Fibroblast of villous mesenchyme (primary cell): Measurements from ENCODE around the gene RFPL2. TPM values are rescaled to one million over a fixed set of nuclear protein-coding genes. Genes with fewer than 3 reads are reported as not detected.

ENCODE experiments used
- DNase-seq: peaks from one replicate; pipeline ENCODE4 v3.0.0-alpha.2; 2010; ENCODE audit warnings: low read depth
- H3K4me3 ChIP-seq: 2 replicates; pipeline ENCODE4 v1.5.1; 2011; ENCODE audit warnings: low read depth, mild to moderate bottlenecking, low read length
- total RNA-seq: library from RNA; depleted of rRNA; stranded (reverse); fragments of >200 nt; gene quantifications from 2 replicates; pipeline ENCODE4 v1.2.3, GENCODE V29; 2012
- TF ChIP-seq, protein P1 (sequence below): IDR thresholded peaks from 2 replicates; pipeline ENCODE4 v1.5.1; 2012; ENCODE audit warnings: low read depth, mild to moderate bottlenecking, low read length; ENCODE audit not compliant: insufficient read depth

RFPL2 gene
- total RNA-seq, 1 donor: not detected

DNA sequence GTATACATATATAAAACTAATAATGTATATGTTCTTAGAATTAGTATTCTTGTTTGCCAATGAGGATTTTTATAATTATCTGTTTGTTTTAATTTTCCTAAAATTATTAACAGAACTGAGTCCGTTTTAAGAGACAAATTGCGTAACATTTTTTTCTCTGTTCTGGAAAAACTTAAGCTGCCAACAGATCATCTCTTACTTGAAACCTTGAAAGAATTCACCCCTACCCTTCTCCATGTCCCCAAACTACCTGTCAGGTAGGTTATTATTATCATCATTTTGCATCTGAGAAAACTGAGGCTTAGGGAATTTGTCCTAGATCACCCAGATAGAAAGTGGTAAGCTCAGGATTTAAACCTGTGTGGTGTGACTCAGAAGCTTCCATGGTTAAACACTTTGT, 35.6 kb upstream of the RFPL2 start:
- TF ChIP-seq, protein P1, sequence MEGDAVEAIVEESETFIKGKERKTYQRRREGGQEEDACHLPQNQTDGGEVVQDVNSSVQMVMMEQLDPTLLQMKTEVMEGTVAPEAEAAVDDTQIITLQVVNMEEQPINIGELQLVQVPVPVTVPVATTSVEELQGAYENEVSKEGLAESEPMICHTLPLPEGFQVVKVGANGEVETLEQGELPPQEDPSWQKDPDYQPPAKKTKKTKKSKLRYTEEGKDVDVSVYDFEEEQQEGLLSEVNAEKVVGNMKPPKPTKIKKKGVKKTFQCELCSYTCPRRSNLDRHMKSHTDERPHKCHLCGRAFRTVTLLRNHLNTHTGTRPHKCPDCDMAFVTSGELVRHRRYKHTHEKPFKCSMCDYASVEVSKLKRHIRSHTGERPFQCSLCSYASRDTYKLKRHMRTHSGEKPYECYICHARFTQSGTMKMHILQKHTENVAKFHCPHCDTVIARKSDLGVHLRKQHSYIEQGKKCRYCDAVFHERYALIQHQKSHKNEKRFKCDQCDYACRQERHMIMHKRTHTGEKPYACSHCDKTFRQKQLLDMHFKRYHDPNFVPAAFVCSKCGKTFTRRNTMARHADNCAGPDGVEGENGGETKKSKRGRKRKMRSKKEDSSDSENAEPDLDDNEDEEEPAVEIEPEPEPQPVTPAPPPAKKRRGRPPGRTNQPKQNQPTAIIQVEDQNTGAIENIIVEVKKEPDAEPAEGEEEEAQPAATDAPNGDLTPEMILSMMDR: no peak
- no peak for DNase-seq
- no peak overlapping the region for H3K4me3 ChIP-seq

DNA sequence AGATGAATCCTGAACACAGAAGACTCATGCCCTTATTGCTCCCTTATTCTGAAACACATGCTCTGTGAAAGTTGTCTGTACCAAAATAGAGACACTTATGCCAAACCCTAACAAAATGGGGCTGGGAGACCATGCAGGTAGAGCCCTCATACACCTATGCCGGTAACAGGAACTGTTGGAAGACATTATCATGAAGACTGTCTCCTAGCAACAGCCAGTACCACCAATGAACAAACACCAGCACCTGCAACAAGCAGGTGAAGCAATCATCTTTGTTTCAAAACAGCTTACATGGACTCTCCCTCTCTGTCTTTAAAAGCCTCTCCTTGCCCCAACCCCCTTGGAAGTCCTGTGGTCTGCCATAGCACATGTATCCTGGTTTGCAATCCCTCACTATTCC, 33.0 kb upstream of the RFPL2 start:
- no peak for DNase-seq
- TF ChIP-seq, protein P1: no peak
- H3K4me3 ChIP-seq: no peak overlapping the region

DNA sequence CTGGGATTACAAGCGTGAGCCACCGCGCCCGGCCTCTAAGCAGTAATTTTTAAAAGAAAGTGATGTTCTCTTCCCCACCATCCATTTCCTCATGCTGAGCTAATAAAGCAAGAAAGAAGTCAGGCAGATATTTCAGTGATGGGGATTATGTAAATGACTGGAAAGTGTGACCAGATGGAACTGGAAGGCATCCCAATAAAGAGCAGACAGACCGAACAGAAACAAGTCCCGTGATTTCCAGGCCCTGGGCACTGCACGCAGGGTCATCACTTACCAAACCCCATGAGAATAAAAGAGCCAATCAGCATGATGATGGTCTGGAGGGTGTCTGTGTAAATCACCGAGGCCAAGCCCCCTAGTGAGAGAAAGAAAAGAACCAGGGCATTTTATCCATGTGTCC, 32.1 kb upstream of the RFPL2 start:
- no peak for DNase-seq
- no peak overlapping the region for H3K4me3 ChIP-seq
- TF ChIP-seq, protein P1: no peak

DNA sequence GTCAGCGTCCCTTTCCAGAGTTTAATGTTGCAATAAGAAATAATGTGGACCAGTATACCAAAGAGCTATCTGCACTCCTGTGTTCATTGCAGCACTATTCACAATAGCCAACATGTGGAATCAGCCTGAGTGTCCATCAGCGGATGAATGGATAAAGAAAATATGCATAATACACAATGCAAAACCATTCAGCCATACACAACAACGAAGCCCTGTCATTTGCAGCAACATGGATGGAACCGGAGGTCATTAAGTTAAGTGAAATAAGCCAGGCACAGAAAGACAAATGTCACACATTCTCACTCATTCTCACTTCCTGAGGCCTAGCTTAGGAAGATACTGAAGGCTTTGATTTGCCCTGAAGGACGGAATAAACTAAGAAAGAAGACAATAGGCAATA, 28.2 kb upstream of the RFPL2 start:
- DNase-seq: no peak
- TF ChIP-seq, protein P1: no peak
- H3K4me3 ChIP-seq: no peak overlapping the region

DNA sequence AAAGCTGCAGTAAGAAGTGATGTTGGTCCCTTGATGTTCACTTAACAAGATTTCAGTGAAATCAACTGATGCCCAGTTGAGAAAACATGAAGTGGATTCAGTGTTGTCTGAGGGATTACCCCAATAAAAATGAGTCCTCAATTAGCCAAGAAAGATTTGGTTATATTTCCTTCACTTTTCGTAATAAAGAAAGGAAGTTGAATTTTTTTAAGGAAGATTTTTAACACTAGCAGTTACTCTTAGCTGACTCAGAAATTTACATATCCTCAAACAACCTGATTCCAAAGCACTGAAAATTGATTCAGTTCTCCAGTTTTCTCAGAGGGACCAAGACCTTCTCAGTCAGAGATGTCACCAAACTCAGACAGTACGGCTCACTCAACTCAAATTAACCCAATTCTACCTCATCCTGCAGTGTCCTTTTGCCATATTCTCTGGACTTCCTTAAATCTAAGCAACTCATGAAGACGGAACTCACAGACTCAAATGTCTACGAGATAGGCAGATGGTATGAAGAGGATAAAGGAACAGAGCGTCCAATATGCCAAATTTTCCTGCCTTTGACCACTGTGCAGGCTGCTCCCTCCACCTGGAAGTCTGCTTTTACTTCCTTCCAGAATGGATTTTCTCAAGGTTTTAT, 27.4 kb upstream of the RFPL2 start:
- H3K4me3 ChIP-seq: no peak overlapping the region
- TF ChIP-seq, protein P1: no peak
- DNase-seq: no peak

DNA sequence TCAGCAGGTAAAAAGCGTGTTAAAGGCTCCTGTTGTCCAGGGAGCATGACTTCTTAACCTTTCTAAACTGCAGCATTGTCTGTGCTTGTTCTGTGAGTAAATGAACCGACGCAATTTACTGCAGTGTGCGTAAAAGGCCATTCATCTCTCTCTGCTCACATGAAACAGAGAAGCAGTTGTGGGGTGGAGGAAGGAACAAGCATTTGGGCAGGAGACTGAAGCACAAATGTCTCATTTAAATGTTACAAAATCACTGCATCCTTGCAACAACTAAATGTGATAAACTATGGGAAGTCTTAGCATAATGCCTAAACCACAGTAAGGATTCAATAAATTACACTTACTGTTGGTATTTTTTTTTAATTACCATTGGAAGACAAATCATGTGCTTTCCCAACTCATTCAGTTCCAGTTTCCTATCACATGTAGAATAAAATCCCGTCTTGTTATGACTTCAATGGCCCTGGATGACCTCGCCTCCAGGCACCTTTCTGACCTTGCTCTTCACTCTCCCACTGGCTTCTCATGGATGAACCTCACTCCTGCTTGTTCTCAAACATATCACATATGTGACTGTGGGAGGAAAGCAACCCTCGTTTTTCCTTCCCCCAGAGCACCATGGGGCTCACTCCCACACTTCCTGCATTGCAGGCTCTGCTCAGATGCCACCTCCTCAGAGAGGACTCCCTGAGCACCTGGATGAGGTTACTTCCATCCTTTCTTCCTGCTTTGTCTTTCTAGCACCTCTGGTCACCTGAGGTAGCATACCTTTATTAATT, 21.6 kb upstream of the RFPL2 start:
- no peak overlapping the region for H3K4me3 ChIP-seq
- TF ChIP-seq, protein P1: no peak
- no peak for DNase-seq

DNA sequence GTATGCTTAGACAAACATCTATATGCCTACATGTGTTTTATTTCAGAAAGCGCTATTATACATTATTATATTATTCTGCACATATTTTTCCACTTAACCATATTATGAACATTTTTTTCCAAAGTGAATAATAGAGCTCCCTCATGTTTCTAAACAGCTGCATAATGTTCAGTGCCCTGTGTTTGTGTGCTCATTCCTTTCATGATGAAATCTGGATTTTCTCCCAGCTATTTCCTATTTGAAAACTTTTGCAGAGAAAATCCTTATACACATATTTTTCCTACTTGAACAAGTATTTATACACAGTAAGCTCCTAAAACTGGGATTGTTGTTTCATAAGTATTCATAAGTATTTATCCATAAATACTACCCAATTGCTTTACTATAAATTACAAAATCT, 18.1 kb upstream of the RFPL2 start:
- DNase-seq: no peak
- no peak overlapping the region for H3K4me3 ChIP-seq
- TF ChIP-seq, protein P1: no peak
